ENCODE results near the gene EML4.

The EML4 gene

DNA sequence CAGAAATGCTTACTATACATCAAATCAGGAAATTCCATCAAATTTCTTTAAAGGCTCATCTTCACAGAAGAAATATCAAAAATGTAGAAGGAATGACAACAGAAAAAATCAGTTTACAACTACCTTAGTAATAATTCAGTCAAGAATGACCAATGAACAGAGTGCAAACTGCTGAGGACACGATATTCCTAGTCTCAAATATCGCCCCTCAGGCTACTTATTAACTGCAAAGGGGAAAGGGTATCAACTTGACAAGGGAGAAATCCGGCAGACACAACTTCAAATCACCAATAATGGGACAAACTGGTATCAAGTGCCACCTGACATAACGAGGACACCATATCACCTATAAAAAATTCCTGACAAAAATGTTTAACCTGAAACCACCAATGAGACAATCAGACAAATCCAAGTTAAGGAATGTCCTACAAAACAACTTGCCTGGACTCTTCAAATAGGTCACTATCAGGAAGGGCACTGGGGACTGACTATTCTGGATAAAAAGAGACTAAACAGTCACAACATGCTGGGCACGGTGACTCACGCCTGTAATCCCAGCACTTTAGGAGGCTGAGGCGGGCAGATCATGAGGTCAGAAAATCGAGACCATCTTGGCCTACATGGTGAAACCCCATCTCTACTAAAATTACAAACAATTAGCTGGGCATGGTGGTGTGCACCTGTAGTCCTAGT lies 179.1 kb downstream of the EML4 start:
- no peak overlapping the region for H3K27ac ChIP-seq (ENCODE audit: low read length)
- TF ChIP-seq CTCF (IDR thresholded peaks at IDR 0.05; ENCODE audit: low read length) = no peak
- no peak for TF ChIP-seq EZH2phosphoT487 (IDR thresholded peaks at IDR 0.05; ENCODE audit: low read length)
- no peak for TF ChIP-seq EZH2 (optimal IDR thresholded peaks at IDR 0.05; ENCODE audit: low read depth, low read length)
- DNase-seq = no peak
- H3K4me2 ChIP-seq (ENCODE audit: low read depth, low read length) = no peak overlapping the region
- no peak overlapping the region for H3K9ac ChIP-seq (ENCODE audit: low read length)
- H3K4me3 ChIP-seq (ENCODE audit: low read length) = no peak overlapping the region
- H3F3A ChIP-seq (ENCODE audit: insufficient read depth, low read length) = no peaks in the 10 kb centered on the region
- H3K4me1 ChIP-seq (ENCODE audit: low read length) = no peaks in the 10 kb centered on the region
- H2AFZ ChIP-seq (ENCODE audit: low read length) = no peak overlapping the region
- no peaks in the 10 kb centered on the region for H3K9me3 ChIP-seq (replicated peaks; ENCODE audit: insufficient read depth, low read length)
- peaks cover 9% of the 10 kb centered on the region; the same call in 1 of the 2 replicates for H3K36me3 ChIP-seq (replicated peaks; ENCODE audit: insufficient read depth, low read length)
- peaks cover 75% of the 10 kb centered on the region for H3K79me2 ChIP-seq (ENCODE audit: low read length)
- H3K27me3 ChIP-seq (replicated peaks; ENCODE audit: insufficient read depth, low read length) = no peaks in the 10 kb centered on the region
- no peaks in the 10 kb centered on the region for H4K20me1 ChIP-seq (ENCODE audit: insufficient read depth, low read length)
- H3K9me2 ChIP-seq (replicated peaks; ENCODE audit: insufficient read depth, low read length) = no peaks in the 10 kb centered on the region

DNA sequence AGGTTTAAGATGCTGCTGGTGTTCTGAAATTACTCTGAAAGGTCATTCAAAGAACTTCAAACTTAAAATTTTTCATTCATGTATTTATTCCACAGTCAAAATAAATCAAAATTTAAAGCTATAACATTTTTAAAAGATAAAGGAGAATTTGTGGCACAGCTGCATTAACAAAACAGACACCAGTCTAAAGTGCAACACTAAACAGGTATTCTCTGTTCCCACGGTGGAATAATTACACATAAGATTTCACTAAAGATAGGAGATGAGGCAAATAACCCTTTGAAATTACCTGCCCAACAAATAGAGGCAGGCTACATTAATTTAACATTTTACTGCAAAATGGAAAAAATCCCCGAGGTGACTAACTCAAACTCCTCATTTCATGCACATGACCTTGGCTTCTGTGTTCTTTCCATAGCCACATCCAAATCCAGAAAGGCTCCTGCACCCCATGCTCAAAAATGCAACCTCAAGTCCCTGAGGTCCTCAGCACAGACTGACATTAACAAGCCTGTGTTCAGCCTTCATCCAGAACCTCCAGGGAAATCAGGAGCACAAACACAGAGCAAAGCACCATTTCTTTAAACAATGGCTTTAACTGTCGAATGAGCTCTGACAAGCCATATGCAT lies 181.4 kb downstream of the EML4 start:
- Histone ChIP-seq H3K79me2 (ENCODE audit: low read length) (peaks cover 89% of the 10 kb centered on the region), H3K9me2 (replicated peaks; ENCODE audit: insufficient read depth, low read length) (no peaks in the 10 kb centered on the region), H3K9me3 (replicated peaks; ENCODE audit: insufficient read depth, low read length) (no peaks in the 10 kb centered on the region)

GRCh38 chr2:42351864-42352263 lies 182.7 kb downstream of the EML4 start:
- no peak overlapping the region for H2AFZ ChIP-seq (ENCODE audit: low read length)
- no peaks in the 10 kb centered on the region for H3K9me2 ChIP-seq (replicated peaks; ENCODE audit: insufficient read depth, low read length)
- peaks cover 9% of the 10 kb centered on the region; the same call in 1 of the 2 replicates for H3K36me3 ChIP-seq (replicated peaks; ENCODE audit: insufficient read depth, low read length)
- TF ChIP-seq CTCF (IDR thresholded peaks at IDR 0.05; ENCODE audit: low read length) = no peak
- no peak for TF ChIP-seq EZH2phosphoT487 (IDR thresholded peaks at IDR 0.05; ENCODE audit: low read length)
- no peak for TF ChIP-seq EZH2 (optimal IDR thresholded peaks at IDR 0.05; ENCODE audit: low read depth, low read length)
- H3K27ac ChIP-seq (ENCODE audit: low read length) = no peak overlapping the region
- no peaks in the 10 kb centered on the region for H3K9me3 ChIP-seq (replicated peaks; ENCODE audit: insufficient read depth, low read length)
- H3K4me3 ChIP-seq (ENCODE audit: low read length) = no peak overlapping the region
- 0 out of 2 replicates have a peak, but pooled peaks cover 4% of the 10 kb centered on the region for H4K20me1 ChIP-seq (ENCODE audit: insufficient read depth, low read length)
- no peak for DNase-seq
- no peaks in the 10 kb centered on the region for H3K4me1 ChIP-seq (ENCODE audit: low read length)
- peaks cover 91% of the 10 kb centered on the region for H3K79me2 ChIP-seq (ENCODE audit: low read length)
- no peaks in the 10 kb centered on the region for H3F3A ChIP-seq (ENCODE audit: insufficient read depth, low read length)
- no peak overlapping the region for H3K4me2 ChIP-seq (ENCODE audit: low read depth, low read length)
- no peak overlapping the region for H3K9ac ChIP-seq (ENCODE audit: low read length)
- H3K27me3 ChIP-seq (replicated peaks; ENCODE audit: insufficient read depth, low read length) = no peaks in the 10 kb centered on the region

More for the DNA sequence above, 181.4 kb downstream of the EML4 start:
- Histone ChIP-seq H3F3A (ENCODE audit: insufficient read depth, low read length) (no peaks in the 10 kb centered on the region), H3K4me3 (ENCODE audit: low read length) (no peak overlapping the region), H3K27me3 (replicated peaks; ENCODE audit: insufficient read depth, low read length) (no peaks in the 10 kb centered on the region), H3K4me2 (ENCODE audit: low read depth, low read length) (no peak overlapping the region), H2AFZ (ENCODE audit: low read length) (no peak overlapping the region), H3K27ac (ENCODE audit: low read length) (no peak overlapping the region), H3K9ac (ENCODE audit: low read length) (no peak overlapping the region), H3K4me1 (ENCODE audit: low read length) (no peaks in the 10 kb centered on the region), H4K20me1 (ENCODE audit: insufficient read depth, low read length) (0 out of 2 replicates have a peak, but pooled peaks cover 4% of the 10 kb centered on the region), H3K36me3 (replicated peaks; ENCODE audit: insufficient read depth, low read length) (peaks cover 9% of the 10 kb centered on the region; the same call in 1 of the 2 replicates)
- TF ChIP-seq EZH2phosphoT487 (IDR thresholded peaks at IDR 0.05; ENCODE audit: low read length) = no peak
- TF ChIP-seq EZH2 (optimal IDR thresholded peaks at IDR 0.05; ENCODE audit: low read depth, low read length) = no peak
- no peak for TF ChIP-seq CTCF (IDR thresholded peaks at IDR 0.05; ENCODE audit: low read length)
- DNase-seq = no peak

Data from MM.1S (cell line).